HepG2 (cell line): ENCODE data around the gene GSG1. TPM values are rescaled to one million over a fixed set of nuclear protein-coding genes. Genes with fewer than 3 reads are reported as not detected.

Experiments used
- CEBPG ChIP-seq: IDR thresholded peaks from 2 replicates; pipeline ENCODE4 v1.6.1; 2016
- DNMT1 ChIP-seq: sonication (generic); formaldehyde crosslinking; IDR thresholded peaks from 2 replicates; pipeline ENCODE4 v1.5.1; 2020; ENCODE audit warnings: mild to moderate bottlenecking, missing genetic modification reagents
- ELF4 ChIP-seq: sonication (generic); formaldehyde crosslinking; IDR thresholded peaks from 2 replicates; pipeline ENCODE4 v1.5.0; 2020; ENCODE audit warnings: missing genetic modification reagents, mild to moderate bottlenecking, moderate library complexity, borderline replicate concordance
- FOXA1 ChIP-seq, 2 experiments: fragments of 450-650 bp in 1 of 2; sonication (generic) in 1 of 2; formaldehyde crosslinking in 1 of 2; IDR thresholded peaks; 2 replicates each; pipeline versions ENCODE4 v1.4.0 to v1.6.1; 2016 to 2020; ENCODE audit warnings: missing genetic modification reagents in 1 of 2
- FOXA3 ChIP-seq: IDR thresholded peaks from 2 replicates; pipeline ENCODE4 v1.6.1; 2016; ENCODE audit warnings: missing genetic modification reagents, missing compliant biosample characterization
- HMG20A ChIP-seq: IDR thresholded peaks from 2 replicates; pipeline ENCODE4 v1.6.1; 2016; ENCODE audit warnings: borderline replicate concordance
- HNRNPL ChIP-seq: fragments of 200-400 bp; formaldehyde crosslinking; IDR thresholded peaks from 2 replicates; pipeline ENCODE4 v1.6.1; 2017; ENCODE audit warnings: mild to moderate bottlenecking, low read depth, low read length
- HOXA5 ChIP-seq: sonication (generic); formaldehyde crosslinking; IDR thresholded peaks from 2 replicates; pipeline ENCODE4 v1.4.0; 2020; ENCODE audit warnings: missing genetic modification reagents
- KDM6A ChIP-seq: IDR thresholded peaks from 2 replicates; pipeline ENCODE4 v1.6.1; 2016; ENCODE audit warnings: low read depth
- KLF9 ChIP-seq: IDR thresholded peaks from 2 replicates; pipeline ENCODE4 v1.6.1; 2016; ENCODE audit warnings: low read depth
- KMT2A ChIP-seq: sonication (generic); formaldehyde crosslinking; IDR thresholded peaks from 2 replicates; pipeline ENCODE4 v1.4.0; 2020; ENCODE audit warnings: missing genetic modification reagents
- MXD3 ChIP-seq: IDR thresholded peaks from 2 replicates; pipeline ENCODE4 v1.6.1; 2016; ENCODE audit warnings: mild to moderate bottlenecking, missing biosample characterization, missing genetic modification reagents
- NFATC3 ChIP-seq: sonication (generic); formaldehyde crosslinking; IDR thresholded peaks from 2 replicates; pipeline ENCODE4 v1.5.1; 2020; ENCODE audit warnings: mild to moderate bottlenecking, missing genetic modification reagents
- NFIC ChIP-seq: IDR thresholded peaks from 2 replicates; pipeline ENCODE4 v1.6.1; 2012; ENCODE audit warnings: mild to moderate bottlenecking, low read length, inconsistent platforms
- NFYB ChIP-seq: sonication (generic); formaldehyde crosslinking; IDR thresholded peaks from 2 replicates; pipeline ENCODE4 v1.4.0; 2020; ENCODE audit warnings: missing genetic modification reagents
- NONO ChIP-seq, 2 experiments: fragments of 450-650 bp in 1 of 2; sonication (generic) in 1 of 2; formaldehyde crosslinking in 1 of 2; IDR thresholded peaks in 1 of 2; conservative IDR thresholded peaks in 1 of 2; 2 replicates each; pipeline versions ENCODE4 v1.6.1 to v1.8.0; 2017 to 2022; ENCODE audit warnings: mild to moderate bottlenecking in 1 of 2, missing genetic modification reagents in 1 of 2, moderate library complexity in 1 of 2
- POLR2G ChIP-seq: fragments of 200-400 bp; formaldehyde crosslinking; IDR thresholded peaks from 2 replicates; pipeline ENCODE4 v1.6.1; 2018; ENCODE audit warnings: mild to moderate bottlenecking, low read depth, low read length, moderate library complexity
- SOX5 ChIP-seq: IDR thresholded peaks from 2 replicates; pipeline ENCODE4 v1.6.1; 2016; ENCODE audit warnings: borderline replicate concordance
- SPEN ChIP-seq: sonication (generic); formaldehyde crosslinking; IDR thresholded peaks from 2 replicates; pipeline ENCODE4 v1.5.1; 2020; ENCODE audit warnings: low read depth, mild to moderate bottlenecking, missing genetic modification reagents
- TCF7L2 ChIP-seq: IDR thresholded peaks from 2 replicates; pipeline ENCODE4 v1.6.1; 2011; ENCODE audit warnings: mild to moderate bottlenecking, low read depth, low read length, moderate library complexity
- ZNF276 ChIP-seq: sonication (generic); formaldehyde crosslinking; IDR thresholded peaks from 2 replicates; pipeline ENCODE4 v1.4.0; 2020; ENCODE audit warnings: mild to moderate bottlenecking, low read depth, missing genetic modification reagents
- ZNF34 ChIP-seq: sonication (generic); formaldehyde crosslinking; IDR thresholded peaks from 2 replicates; pipeline ENCODE4 v1.4.0; 2020; ENCODE audit warnings: mild to moderate bottlenecking, missing genetic modification reagents, borderline replicate concordance
- ZNF558 ChIP-seq: sonication (generic); formaldehyde crosslinking; IDR thresholded peaks from 2 replicates; pipeline ENCODE4 v1.9.0; 2022; ENCODE audit warnings: mild to moderate bottlenecking, missing genetic modification reagents, borderline replicate concordance
- ZNF652 ChIP-seq: IDR thresholded peaks from 2 replicates; pipeline ENCODE4 v1.6.1; 2016; ENCODE audit warnings: low read depth, borderline replicate concordance
- ZNF777 ChIP-seq: sonication (generic); formaldehyde crosslinking; IDR thresholded peaks from 2 replicates; pipeline ENCODE4 v1.4.0; 2020; ENCODE audit warnings: missing genetic modification reagents
- polyA plus RNA-seq, 8 experiments: library from polyadenylated mRNA; depleted of rRNA in 3 of 8; stranded (reverse) in 7 of 8; unstranded in 1 of 8; fragments of >200 nt; fragmentation: Illumina TruSeq in 4 of 8; extraction: Trizol in 4 of 8; gene quantifications; 2 replicates each; pipeline versions ENCODE4 v1.2.1 to v1.2.3, GENCODE V29; 2011 to 2016; ENCODE audit warnings: low read depth in 4 of 8, missing spikeins in 1 of 8, mixed read lengths in 1 of 8; ENCODE audit not compliant: insufficient read depth in 1 of 8
- total RNA-seq, 5 experiments: library from RNA; depleted of rRNA; stranded (reverse); fragments of >200 nt; fragmentation: Illumina TruSeq; extraction: Trizol; gene quantifications; 2 replicates each; pipeline ENCODE4 v1.2.3, GENCODE V29; 2016; ENCODE audit warnings: low read depth in 1 of 5
- TF ChIP-seq, protein P1 (sequence below): sonication (generic); formaldehyde crosslinking; IDR thresholded peaks from 2 replicates; pipeline ENCODE4 v1.9.0; 2022; ENCODE audit warnings: low read depth, missing genetic modification reagents
- TF ChIP-seq, protein P2 (sequence below): sonication (generic); formaldehyde crosslinking; IDR thresholded peaks from 2 replicates; pipeline ENCODE4 v1.9.0; 2022; ENCODE audit warnings: missing genetic modification reagents, mild to moderate bottlenecking, borderline replicate concordance

Gene GSG1
- total and polyA plus RNA-seq, 2 of the 13 experiments (the other 11 are each of a cell fraction or from before 2014, with no cell fraction given): not detected

- TF ChIP-seq MXD3 (CRISPR knock-in tag): no peak
- TF ChIP-seq NONO (IDR thresholded peaks at IDR 0.05): no peak
- 0 out of 2 replicates have a peak, but pooled peaks have one; percentile 29 for TF ChIP-seq NONO (CRISPR knock-in tag; conservative IDR thresholded peaks at IDR 0.05)
- no peak for TF ChIP-seq ZNF34 (CRISPR knock-in tag)
- no peak; the same call in 1 of the 2 replicates for TF ChIP-seq HOXA5 (CRISPR knock-in tag)
- TF ChIP-seq, protein P1, sequence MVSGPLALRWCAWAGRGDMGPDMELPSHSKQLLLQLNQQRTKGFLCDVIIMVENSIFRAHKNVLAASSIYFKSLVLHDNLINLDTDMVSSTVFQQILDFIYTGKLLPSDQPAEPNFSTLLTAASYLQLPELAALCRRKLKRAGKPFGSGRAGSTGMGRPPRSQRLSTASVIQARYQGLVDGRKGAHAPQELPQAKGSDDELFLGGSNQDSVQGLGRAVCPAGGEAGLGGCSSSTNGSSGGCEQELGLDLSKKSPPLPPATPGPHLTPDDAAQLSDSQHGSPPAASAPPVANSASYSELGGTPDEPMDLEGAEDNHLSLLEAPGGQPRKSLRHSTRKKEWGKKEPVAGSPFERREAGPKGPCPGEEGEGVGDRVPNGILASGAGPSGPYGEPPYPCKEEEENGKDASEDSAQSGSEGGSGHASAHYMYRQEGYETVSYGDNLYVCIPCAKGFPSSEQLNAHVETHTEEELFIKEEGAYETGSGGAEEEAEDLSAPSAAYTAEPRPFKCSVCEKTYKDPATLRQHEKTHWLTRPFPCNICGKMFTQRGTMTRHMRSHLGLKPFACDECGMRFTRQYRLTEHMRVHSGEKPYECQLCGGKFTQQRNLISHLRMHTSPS: no peak
- TF ChIP-seq CEBPG (CRISPR knock-in tag): no peak
- TF ChIP-seq POLR2G: no peak
- TF ChIP-seq KLF9 (CRISPR knock-in tag): no peak
- peak; percentile 90 for TF ChIP-seq FOXA3 (CRISPR knock-in tag)
- TF ChIP-seq, protein P2, sequence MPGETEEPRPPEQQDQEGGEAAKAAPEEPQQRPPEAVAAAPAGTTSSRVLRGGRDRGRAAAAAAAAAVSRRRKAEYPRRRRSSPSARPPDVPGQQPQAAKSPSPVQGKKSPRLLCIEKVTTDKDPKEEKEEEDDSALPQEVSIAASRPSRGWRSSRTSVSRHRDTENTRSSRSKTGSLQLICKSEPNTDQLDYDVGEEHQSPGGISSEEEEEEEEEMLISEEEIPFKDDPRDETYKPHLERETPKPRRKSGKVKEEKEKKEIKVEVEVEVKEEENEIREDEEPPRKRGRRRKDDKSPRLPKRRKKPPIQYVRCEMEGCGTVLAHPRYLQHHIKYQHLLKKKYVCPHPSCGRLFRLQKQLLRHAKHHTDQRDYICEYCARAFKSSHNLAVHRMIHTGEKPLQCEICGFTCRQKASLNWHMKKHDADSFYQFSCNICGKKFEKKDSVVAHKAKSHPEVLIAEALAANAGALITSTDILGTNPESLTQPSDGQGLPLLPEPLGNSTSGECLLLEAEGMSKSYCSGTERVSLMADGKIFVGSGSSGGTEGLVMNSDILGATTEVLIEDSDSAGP (CRISPR knock-in tag): 0 out of 2 replicates have a peak, but pooled peaks have one; percentile 17
- no peak for TF ChIP-seq ZNF558 (CRISPR knock-in tag)
- no peak for TF ChIP-seq ZNF276
- no peak for TF ChIP-seq NFYB (CRISPR knock-in tag)
- peak; percentile 56; the same call in 1 of the 2 replicates for TF ChIP-seq ZNF777 (CRISPR knock-in tag)
- no peak for TF ChIP-seq DNMT1 (CRISPR knock-in tag)
- TF ChIP-seq ELF4 (CRISPR knock-in tag): no peak
- no peak for TF ChIP-seq HNRNPL
- 0 out of 2 replicates have a peak, but pooled peaks have one; percentile 22 for TF ChIP-seq KDM6A (CRISPR knock-in tag)
- TF ChIP-seq ZNF652 (CRISPR knock-in tag): peak; percentile 24; the same call in 1 of the 2 replicates
- peak; percentile 33; the same call in 1 of the 2 replicates for TF ChIP-seq SPEN (CRISPR knock-in tag)
- no peak for TF ChIP-seq KMT2A (CRISPR knock-in tag)
- no peak for TF ChIP-seq NFATC3
- TF ChIP-seq NFIC: peak; percentile 52; the same call in 1 of the 2 replicates
- TF ChIP-seq TCF7L2: no peak
- no peak for TF ChIP-seq FOXA1 (IDR thresholded peaks at IDR 0.05)
- TF ChIP-seq FOXA1 (CRISPR knock-in tag; IDR thresholded peaks at IDR 0.05): peak; percentile 75
- TF ChIP-seq HMG20A: peak; percentile 69; the same call in 1 of the 2 replicates
- TF ChIP-seq SOX5: peak; percentile 95
These were observed 24.0 kb downstream of the GSG1 start (continued) for GRCh38 chr12:13079440-13079906.
